ENCODE results near the gene TTLL8. TPM values are rescaled to one million over a fixed set of nuclear protein-coding genes. Genes with fewer than 3 reads are reported as not detected.

The TTLL8 gene
- total RNA-seq, 1 experiment from 2014 or later: not detected

DNA sequence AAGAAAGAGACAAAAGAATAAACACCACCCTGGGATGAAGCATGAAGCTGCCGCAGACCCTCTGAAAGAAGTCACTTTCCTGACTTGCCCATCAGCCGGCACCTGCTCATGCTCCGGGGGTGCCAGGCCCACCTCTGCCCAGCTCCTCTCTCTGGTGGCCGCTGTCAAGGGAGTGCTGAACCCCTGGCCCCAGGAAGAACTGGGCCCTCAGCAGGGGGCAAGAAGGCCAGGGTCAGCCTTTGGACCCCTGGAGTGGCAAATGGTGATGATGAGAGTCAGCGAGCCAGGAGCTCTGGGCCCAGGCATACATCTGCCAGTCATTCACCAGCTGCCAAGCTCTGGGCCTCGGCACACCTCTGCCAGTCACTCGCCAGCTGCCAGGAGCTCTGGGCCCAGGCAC, 17.4 kb downstream of the TTLL8 start:
- no peak overlapping the region for H3K23ac ChIP-seq (ENCODE audit: insufficient read length, low read depth, low read length)
- no peak overlapping the region for H3K27ac Mint-ChIP-seq
- DNase-seq: no peak
- H2BK15ac ChIP-seq (ENCODE audit: low read depth, low read length): no peak overlapping the region
- no peak for TF ChIP-seq CTCF (conservative IDR thresholded peaks at IDR 0.05)
- no CpG with 5 or more reads among the region's 7 CpGs for WGBS (ENCODE audit: extremely low coverage, insufficient read length, low lambda C conversion rate)
- H3K4me1 ChIP-seq (ENCODE audit: insufficient read depth, low read length): no peaks in the 10 kb centered on the region
- H3K9ac ChIP-seq (ENCODE audit: extremely low read depth, insufficient read length, low read length): no peak overlapping the region
- H4K91ac ChIP-seq (ENCODE audit: insufficient read length, low read depth, low read length): no peak overlapping the region
- H3K18ac ChIP-seq (ENCODE audit: insufficient read length, low read depth, low read length): no peak overlapping the region
- H3K14ac ChIP-seq (ENCODE audit: insufficient read depth, low read length): no peak overlapping the region
- H2BK20ac ChIP-seq (ENCODE audit: low read depth, low read length, poor library complexity, severe bottlenecking): no peak overlapping the region
- no peak overlapping the region for H4K5ac ChIP-seq (ENCODE audit: insufficient read length, low read depth, low read length)
- no peaks in the 10 kb centered on the region for H3K23me2 ChIP-seq (ENCODE audit: insufficient read length, low read depth, low read length, poor library complexity, severe bottlenecking)
- H2BK120ac ChIP-seq (ENCODE audit: low read depth, low read length, poor library complexity, severe bottlenecking): no peak overlapping the region
- no peak overlapping the region for H4K8ac ChIP-seq (replicated peaks; ENCODE audit: insufficient read length, low read depth, low read length)
- H3K56ac ChIP-seq (ENCODE audit: insufficient read length, low read depth, low read length): no peak overlapping the region
- no peaks in the 10 kb centered on the region for H3K9me3 ChIP-seq (ENCODE audit: control insufficient read depth, low read depth, low read length)
- H3K36me3 Mint-ChIP-seq (ENCODE audit: insufficient read depth in 1 of 3, low read depth in 3 of 3): no peaks in the 10 kb centered on the region
- no peaks in the 10 kb centered on the region for H4K20me1 ChIP-seq (ENCODE audit: control insufficient read depth, insufficient read depth, insufficient read length)
- no peak overlapping the region for H3K4me3 Mint-ChIP-seq
- peaks cover 4 to 10% of the 10 kb centered on the region in 2 experiments; a peak in 3 of 5 replicates for H3K9me3 Mint-ChIP-seq
- peaks cover 8% of the 10 kb centered on the region; the same call in 1 of the 2 replicates for H3K27me3 Mint-ChIP-seq (ENCODE audit: low read depth)
- H3T11ph ChIP-seq (ENCODE audit: low read length): no peak overlapping the region
- no peak overlapping the region for H2BK12ac ChIP-seq (ENCODE audit: insufficient read length, low read depth, low read length)
- H3K79me1 ChIP-seq (ENCODE audit: insufficient read depth, low read depth, low read length, poor library complexity, severe bottlenecking): no peaks in the 10 kb centered on the region
- H2AFZ ChIP-seq (ENCODE audit: low read length): no peak overlapping the region
- no peaks in the 10 kb centered on the region for H3K79me2 ChIP-seq (ENCODE audit: insufficient read depth, low read length)
- H3K4me1 Mint-ChIP-seq: no peaks in the 10 kb centered on the region
- no peak overlapping the region for H3K4me2 ChIP-seq (ENCODE audit: insufficient read depth, insufficient read length, low read length)
- H3K27ac ChIP-seq (ENCODE audit: insufficient read length, low read depth, low read length): no peak overlapping the region
- no peak overlapping the region for H2BK5ac ChIP-seq (ENCODE audit: insufficient read length, low read length)
- no peaks in the 10 kb centered on the region for H3K27me3 ChIP-seq (ENCODE audit: insufficient read depth, low read length)
- no peak overlapping the region for H3K4ac ChIP-seq (ENCODE audit: low read depth, low read length)
- H2AK5ac ChIP-seq (ENCODE audit: insufficient read length, low read length): no peak overlapping the region
